ENCODE results near the gene SLC22A2.

Gene SLC22A2

GRCh38 chr6:160259598-160259997, 977 bp upstream of the SLC22A2 start:
- no peak overlapping the region for H3K4me2 ChIP-seq (ENCODE audit: low read length)
- peak overlapping the region; percentile 54 for H2AFZ ChIP-seq
- TF ChIP-seq CTCF (IDR thresholded peaks at IDR 0.05): no peak
- H3K36me3 ChIP-seq (ENCODE audit: control insufficient read depth, insufficient read depth, low read length): no peaks in the 10 kb centered on the region
- no peaks in the 10 kb centered on the region for H3K27me3 ChIP-seq (ENCODE audit: control insufficient read depth, insufficient read depth, low read length)
- no peak overlapping the region for H3K4me3 ChIP-seq (ENCODE audit: low read depth, low read length)
- H3K27ac ChIP-seq: no peak overlapping the region
- H3K4me1 ChIP-seq: peaks cover 3% of the 10 kb centered on the region
- H3K79me2 ChIP-seq: no peaks in the 10 kb centered on the region
- no peak overlapping the region for H3K9ac ChIP-seq
- no peaks in the 10 kb centered on the region for H3K9me3 ChIP-seq (ENCODE audit: control insufficient read depth, low read length)

- no peak overlapping the region for H3K4me2 ChIP-seq (ENCODE audit: low read length)
- no peak overlapping the region for H3K4me3 ChIP-seq (ENCODE audit: low read depth, low read length)
- H3K79me2 ChIP-seq: no peaks in the 10 kb centered on the region
- H3K36me3 ChIP-seq (ENCODE audit: control insufficient read depth, insufficient read depth, low read length): no peaks in the 10 kb centered on the region
- H2AFZ ChIP-seq: peak overlapping the region; percentile 54
- no peaks in the 10 kb centered on the region for H3K9me3 ChIP-seq (ENCODE audit: control insufficient read depth, low read length)
- H3K27me3 ChIP-seq (ENCODE audit: control insufficient read depth, insufficient read depth, low read length): no peaks in the 10 kb centered on the region
- peaks cover 3% of the 10 kb centered on the region for H3K4me1 ChIP-seq
- H3K27ac ChIP-seq: no peak overlapping the region
- H3K9ac ChIP-seq: no peak overlapping the region
- no peak for TF ChIP-seq CTCF (IDR thresholded peaks at IDR 0.05)
Observed at GRCh38 chr6:160259143-160259425, 463 bp upstream of the SLC22A2 start.

- H3K4me3 ChIP-seq (ENCODE audit: low read depth, low read length): no peak overlapping the region
- H3K27me3 ChIP-seq (ENCODE audit: control insufficient read depth, insufficient read depth, low read length): no peaks in the 10 kb centered on the region
- H3K79me2 ChIP-seq: no peaks in the 10 kb centered on the region
- no peak overlapping the region for H3K9ac ChIP-seq
- no peaks in the 10 kb centered on the region for H3K9me3 ChIP-seq (ENCODE audit: control insufficient read depth, low read length)
- peaks cover 3% of the 10 kb centered on the region for H3K4me1 ChIP-seq
- no peak overlapping the region for H2AFZ ChIP-seq
- no peak for TF ChIP-seq CTCF (IDR thresholded peaks at IDR 0.05)
- no peak overlapping the region for H3K4me2 ChIP-seq (ENCODE audit: low read length)
- no peak overlapping the region for H3K27ac ChIP-seq
- H3K36me3 ChIP-seq (ENCODE audit: control insufficient read depth, insufficient read depth, low read length): no peaks in the 10 kb centered on the region
Observed at GRCh38 chr6:160256445-160256844, 2.2 kb downstream of the SLC22A2 start.

- Histone ChIP-seq H3K27me3 (ENCODE audit: control insufficient read depth, insufficient read depth, low read length) (no peaks in the 10 kb centered on the region), H2AFZ (no peak overlapping the region), H3K27ac (no peak overlapping the region), H3K36me3 (ENCODE audit: control insufficient read depth, insufficient read depth, low read length) (no peaks in the 10 kb centered on the region), H3K4me2 (ENCODE audit: low read length) (no peak overlapping the region), H3K9me3 (ENCODE audit: control insufficient read depth, low read length) (no peaks in the 10 kb centered on the region), H3K4me1 (no peaks in the 10 kb centered on the region), H3K79me2 (no peaks in the 10 kb centered on the region), H3K9ac (no peak overlapping the region), H3K4me3 (ENCODE audit: low read depth, low read length) (no peak overlapping the region)
- no peak for TF ChIP-seq CTCF (IDR thresholded peaks at IDR 0.05)
Observed at GRCh38 chr6:160254467-160255312, 3.9 kb downstream of the SLC22A2 start.

- H3K4me2 ChIP-seq (ENCODE audit: low read length): no peak overlapping the region
- no peaks in the 10 kb centered on the region for H3K27me3 ChIP-seq (ENCODE audit: control insufficient read depth, insufficient read depth, low read length)
- H3K4me1 ChIP-seq: no peaks in the 10 kb centered on the region
- no peaks in the 10 kb centered on the region for H3K9me3 ChIP-seq (ENCODE audit: control insufficient read depth, low read length)
- H2AFZ ChIP-seq: no peak overlapping the region
- no peaks in the 10 kb centered on the region for H3K79me2 ChIP-seq
- TF ChIP-seq CTCF (IDR thresholded peaks at IDR 0.05): no peak
- no peak overlapping the region for H3K4me3 ChIP-seq (ENCODE audit: low read depth, low read length)
- H3K27ac ChIP-seq: no peak overlapping the region
- no peaks in the 10 kb centered on the region for H3K36me3 ChIP-seq (ENCODE audit: control insufficient read depth, insufficient read depth, low read length)
- no peak overlapping the region for H3K9ac ChIP-seq
Observed at GRCh38 chr6:160253714-160254113, 4.9 kb downstream of the SLC22A2 start.

Data from parathyroid adenoma (tissue), 2 donors.